ENCODE data around the gene CD93.

CD93 gene

DNA sequence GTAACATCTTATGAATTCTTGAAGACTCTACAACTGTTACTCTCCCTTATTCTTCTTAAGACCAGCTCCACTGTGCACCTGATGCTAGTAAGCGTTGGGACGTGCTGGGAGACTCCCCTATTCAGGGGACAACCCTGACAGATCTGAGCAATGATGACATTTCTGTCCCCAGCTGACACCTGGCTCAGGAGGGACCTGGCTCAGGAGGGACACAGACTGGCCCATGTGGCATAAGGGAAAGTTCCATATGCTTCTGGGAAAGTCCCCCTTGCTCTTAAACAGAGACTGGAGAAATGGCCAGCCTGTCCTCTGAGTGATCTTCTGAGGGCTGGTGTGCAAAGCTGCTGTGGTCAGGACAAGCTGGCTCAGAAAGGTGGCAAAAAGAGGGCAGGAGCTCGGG, 10.0 kb upstream of the CD93 start:
- Mint-ChIP-seq H3K9me3 (ENCODE audit: low read depth) (no peaks in the 10 kb centered on the region), H3K27me3 (no peaks in the 10 kb centered on the region), H3K4me3 (no peak overlapping the region), H3K4me1 (ENCODE audit: low read depth) (no peaks in the 10 kb centered on the region), H3K27ac (no peak overlapping the region), H3K36me3 (no peaks in the 10 kb centered on the region)

DNA sequence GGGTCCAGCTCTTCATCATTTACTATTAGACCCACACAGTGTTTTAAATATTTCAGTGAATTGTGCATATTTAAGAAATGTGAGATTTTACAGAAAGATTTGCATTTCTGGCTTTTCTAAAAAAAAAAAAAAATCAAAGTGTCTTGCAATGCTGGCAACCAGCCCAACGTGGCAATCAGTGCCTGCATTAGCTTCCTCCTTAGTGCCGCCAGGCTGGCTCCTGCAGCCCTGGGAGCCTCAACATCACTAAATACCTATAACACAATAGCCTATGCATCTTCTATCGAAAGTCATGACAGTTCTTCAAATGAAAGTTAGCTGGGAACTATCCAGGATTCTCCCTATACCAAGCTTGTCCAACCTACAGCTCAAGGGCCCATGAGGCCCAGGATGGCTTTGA, 9.4 kb upstream of the CD93 start:
- Mint-ChIP-seq H3K27me3 (no peaks in the 10 kb centered on the region), H3K27ac (no peak overlapping the region), H3K4me1 (ENCODE audit: low read depth) (no peaks in the 10 kb centered on the region), H3K4me3 (no peak overlapping the region), H3K9me3 (ENCODE audit: low read depth) (no peaks in the 10 kb centered on the region), H3K36me3 (no peaks in the 10 kb centered on the region)

DNA sequence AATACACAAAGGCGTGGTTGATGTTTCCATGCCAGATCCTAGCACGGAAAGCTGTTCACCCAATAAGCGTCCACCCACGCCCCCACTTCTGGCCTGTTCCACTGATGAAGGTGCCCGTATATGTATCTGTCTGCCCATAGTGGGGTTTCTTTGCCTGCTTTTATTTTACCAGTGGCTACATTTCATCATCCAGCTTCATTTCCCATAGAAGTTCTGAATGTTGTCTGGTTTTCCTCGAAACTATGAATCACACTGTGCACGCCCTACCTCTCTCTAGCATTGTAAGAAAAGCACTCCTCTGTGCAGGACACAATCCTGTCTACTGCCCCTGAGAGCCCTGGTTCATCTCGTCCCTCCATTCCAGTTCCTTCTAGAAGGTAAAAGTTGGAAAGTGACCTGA, 8.8 kb upstream of the CD93 start:
- Mint-ChIP-seq H3K27ac (no peak overlapping the region), H3K4me3 (no peak overlapping the region), H3K4me1 (ENCODE audit: low read depth) (no peaks in the 10 kb centered on the region), H3K36me3 (no peaks in the 10 kb centered on the region), H3K27me3 (no peaks in the 10 kb centered on the region), H3K9me3 (ENCODE audit: low read depth) (no peaks in the 10 kb centered on the region)

DNA sequence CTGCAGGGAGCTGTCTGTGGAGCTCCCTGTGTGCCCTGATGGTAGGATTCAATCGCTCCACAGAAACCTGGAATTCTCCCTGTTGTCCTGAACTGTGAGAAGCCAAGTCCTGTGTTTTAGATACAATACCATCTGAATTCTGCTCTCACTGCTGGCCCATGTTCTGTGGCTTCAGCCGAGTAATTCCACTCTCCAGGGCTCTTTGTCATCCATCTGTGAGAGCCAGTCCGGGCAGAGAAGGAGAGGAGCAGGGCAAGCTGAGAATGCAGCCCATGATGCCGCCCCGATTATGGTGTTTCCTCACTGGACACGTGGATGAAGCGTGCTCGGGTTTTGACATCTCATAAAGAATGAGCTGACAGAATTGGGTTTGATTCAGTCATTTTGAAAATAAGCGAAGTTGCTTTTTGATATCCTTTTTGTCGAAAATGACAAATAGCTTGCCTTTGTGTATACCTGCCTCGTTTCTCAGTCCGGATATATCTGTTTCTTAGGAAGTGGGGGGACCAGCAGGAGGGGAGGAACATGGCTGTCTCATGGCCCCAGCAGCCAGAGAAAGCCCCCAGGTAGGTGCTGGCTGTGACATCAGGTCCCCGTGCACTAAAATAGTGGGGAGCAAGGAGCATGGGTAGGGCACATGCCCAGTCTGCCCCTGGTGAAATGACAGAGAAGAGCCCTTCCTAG, 8.2 kb upstream of the CD93 start:
- no peak overlapping the region for H3K4me3 Mint-ChIP-seq
- H3K36me3 Mint-ChIP-seq: no peaks in the 10 kb centered on the region
- no peaks in the 10 kb centered on the region for H3K27me3 Mint-ChIP-seq
- no peaks in the 10 kb centered on the region for H3K4me1 Mint-ChIP-seq (ENCODE audit: low read depth)
- H3K27ac Mint-ChIP-seq: no peak overlapping the region
- H3K9me3 Mint-ChIP-seq (ENCODE audit: low read depth): no peaks in the 10 kb centered on the region

DNA sequence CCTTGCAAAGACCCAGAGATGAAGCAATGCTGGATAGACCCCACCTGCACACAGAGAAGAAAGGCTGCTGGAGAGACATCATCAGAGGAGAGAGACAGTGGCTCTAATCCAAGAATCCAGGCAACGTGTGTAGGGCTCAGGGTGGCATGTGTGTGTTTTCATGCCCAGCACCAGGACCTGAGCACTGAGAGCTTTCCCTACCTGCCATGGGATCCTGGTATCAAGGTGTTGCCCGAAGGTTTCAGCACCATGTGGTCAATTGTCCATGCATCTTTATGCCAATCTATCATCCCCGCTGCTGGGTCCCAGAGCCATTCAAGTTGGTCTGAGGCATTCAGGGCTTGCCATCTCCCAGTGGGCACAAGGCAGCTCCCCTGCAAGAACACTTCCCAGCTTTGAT, 7.5 kb upstream of the CD93 start:
- no peak overlapping the region for H3K27ac Mint-ChIP-seq
- H3K9me3 Mint-ChIP-seq (ENCODE audit: low read depth): no peaks in the 10 kb centered on the region
- no peak overlapping the region for H3K4me3 Mint-ChIP-seq
- no peaks in the 10 kb centered on the region for H3K4me1 Mint-ChIP-seq (ENCODE audit: low read depth)
- H3K27me3 Mint-ChIP-seq: no peaks in the 10 kb centered on the region
- H3K36me3 Mint-ChIP-seq: no peaks in the 10 kb centered on the region

DNA sequence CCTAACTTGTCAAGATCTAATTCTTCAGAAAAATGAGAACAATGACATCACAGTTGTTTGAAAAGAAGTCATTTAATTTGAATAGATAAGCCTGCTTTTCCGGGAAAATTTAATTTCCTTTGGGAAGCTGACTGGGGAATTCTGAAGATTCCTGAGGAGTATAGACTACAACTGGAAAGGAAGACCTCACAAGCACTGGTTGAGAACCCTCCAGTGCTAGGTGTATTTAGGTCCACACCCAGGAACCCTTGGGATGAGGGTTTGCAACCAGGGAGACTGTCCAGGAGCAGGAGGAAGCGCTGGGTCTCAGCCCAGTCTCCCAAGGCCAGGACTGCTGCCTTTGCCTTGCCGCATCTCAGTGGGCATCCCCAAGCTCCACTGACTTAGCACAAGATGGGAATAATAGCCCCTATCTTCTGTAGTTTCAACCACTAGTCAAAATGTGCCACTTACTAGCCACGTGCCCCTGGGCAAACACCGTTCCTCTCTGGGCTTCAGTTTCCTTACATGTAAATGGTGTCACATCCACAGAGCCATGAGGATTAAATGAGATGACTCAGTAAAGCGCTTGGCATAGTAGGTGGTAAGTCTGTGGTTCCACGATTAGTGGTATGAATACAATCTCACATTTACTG, 6.9 kb upstream of the CD93 start:
- Mint-ChIP-seq H3K36me3 (no peaks in the 10 kb centered on the region), H3K27ac (no peak overlapping the region), H3K9me3 (ENCODE audit: low read depth) (no peaks in the 10 kb centered on the region), H3K27me3 (no peaks in the 10 kb centered on the region), H3K4me3 (no peak overlapping the region), H3K4me1 (ENCODE audit: low read depth) (no peaks in the 10 kb centered on the region)

DNA sequence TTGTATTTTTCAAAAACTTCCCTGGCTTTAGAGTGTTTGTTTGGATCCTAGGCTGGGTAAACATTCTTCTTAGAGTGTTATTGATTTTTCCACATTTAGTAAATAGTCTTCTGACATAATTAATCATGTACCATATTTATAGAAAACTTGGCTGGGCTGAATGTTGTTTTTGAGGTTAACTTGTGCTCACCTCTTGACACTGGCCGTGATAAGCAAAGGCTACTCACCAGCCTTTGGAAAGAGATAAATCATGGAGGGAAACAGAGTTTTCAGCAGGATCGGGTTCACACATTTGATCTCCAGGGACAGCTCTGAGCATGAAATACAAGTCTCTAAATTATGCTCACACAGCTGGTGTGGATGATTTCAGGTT, 6.2 kb upstream of the CD93 start:
- H3K9me3 Mint-ChIP-seq (ENCODE audit: low read depth): no peaks in the 10 kb centered on the region
- no peaks in the 10 kb centered on the region for H3K4me1 Mint-ChIP-seq (ENCODE audit: low read depth)
- H3K36me3 Mint-ChIP-seq: no peaks in the 10 kb centered on the region
- no peak overlapping the region for H3K4me3 Mint-ChIP-seq
- H3K27ac Mint-ChIP-seq: no peak overlapping the region
- H3K27me3 Mint-ChIP-seq: no peaks in the 10 kb centered on the region

DNA sequence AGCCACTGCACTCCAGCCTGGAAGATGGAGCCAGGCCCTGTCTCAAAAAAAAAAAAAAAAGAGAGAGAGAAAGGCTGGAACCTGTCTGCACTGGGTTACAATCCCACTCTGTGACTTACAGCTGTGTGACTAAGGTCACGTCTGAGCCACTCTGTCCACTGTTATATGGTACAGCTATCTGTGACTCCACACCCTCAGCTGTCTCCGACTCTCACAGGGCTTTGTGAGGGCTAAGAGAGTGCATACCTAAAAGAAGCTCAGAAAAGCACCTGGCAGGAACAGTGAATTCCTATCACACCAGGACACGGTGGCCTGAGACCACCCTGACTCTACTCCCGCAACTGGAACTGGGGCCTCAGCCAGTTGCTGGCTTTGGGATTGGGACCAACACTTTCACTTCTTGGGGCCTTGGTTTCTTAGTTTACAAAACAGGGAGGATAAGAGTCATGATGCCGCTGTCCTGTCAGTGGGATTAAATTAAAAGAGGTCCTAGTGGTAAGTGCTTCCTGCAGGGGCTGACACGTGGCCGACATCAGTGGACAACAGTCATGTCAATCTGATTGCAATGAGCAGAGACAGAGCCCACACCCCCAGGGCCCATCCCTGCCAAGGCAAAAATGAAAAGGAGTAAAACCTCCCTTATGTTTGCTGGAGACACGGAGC, 5.7 kb upstream of the CD93 start:
- Mint-ChIP-seq H3K36me3 (no peaks in the 10 kb centered on the region), H3K9me3 (ENCODE audit: low read depth) (no peaks in the 10 kb centered on the region), H3K27me3 (no peaks in the 10 kb centered on the region), H3K27ac (no peak overlapping the region), H3K4me1 (ENCODE audit: low read depth) (no peaks in the 10 kb centered on the region), H3K4me3 (no peak overlapping the region)

DNA sequence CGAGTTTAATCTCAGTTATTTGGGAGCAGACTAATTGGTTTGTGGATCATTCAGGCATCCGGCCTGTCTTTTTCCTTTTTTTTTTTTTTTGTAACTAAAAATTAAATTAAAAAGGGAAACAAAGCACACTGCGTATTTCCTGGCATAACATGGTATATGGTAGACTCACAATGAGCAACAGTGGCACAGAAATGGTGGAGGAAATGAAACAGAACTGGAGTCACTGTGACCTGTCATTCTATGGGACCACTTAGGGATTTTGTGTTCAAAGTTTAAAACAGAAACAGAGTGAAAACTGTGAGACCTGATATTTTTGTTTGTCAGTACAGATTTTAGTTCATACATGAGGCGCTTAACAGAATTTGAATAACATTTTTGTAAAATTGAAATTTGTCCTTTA, 4.8 kb upstream of the CD93 start:
- Mint-ChIP-seq H3K27me3 (no peaks in the 10 kb centered on the region), H3K4me3 (no peak overlapping the region), H3K27ac (no peak overlapping the region), H3K9me3 (ENCODE audit: low read depth) (no peaks in the 10 kb centered on the region), H3K36me3 (no peaks in the 10 kb centered on the region), H3K4me1 (ENCODE audit: low read depth) (no peaks in the 10 kb centered on the region)

DNA sequence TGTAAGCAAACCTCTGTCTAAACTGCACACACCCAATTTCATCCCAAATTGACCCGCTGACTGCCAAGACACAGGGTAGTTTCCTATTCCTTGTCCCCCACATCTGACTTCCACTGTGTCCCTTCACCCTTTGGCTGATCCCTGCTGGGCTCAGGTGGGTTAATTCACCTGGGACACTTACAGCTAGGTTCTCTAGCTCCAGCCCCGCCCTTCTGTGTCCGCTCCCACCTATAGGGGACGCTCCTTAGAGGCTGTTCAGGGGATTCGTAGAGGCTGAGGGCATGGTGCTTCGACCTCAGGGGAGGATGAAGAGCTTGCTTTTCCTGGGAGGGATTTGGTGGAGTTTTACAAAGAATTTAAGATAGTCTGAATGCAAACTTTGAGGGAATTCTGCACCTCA, 4.0 kb upstream of the CD93 start:
- Mint-ChIP-seq H3K27ac (no peak overlapping the region), H3K9me3 (ENCODE audit: low read depth) (no peaks in the 10 kb centered on the region), H3K36me3 (no peaks in the 10 kb centered on the region), H3K27me3 (no peaks in the 10 kb centered on the region), H3K4me1 (ENCODE audit: low read depth) (no peaks in the 10 kb centered on the region), H3K4me3 (no peak overlapping the region)

DNA sequence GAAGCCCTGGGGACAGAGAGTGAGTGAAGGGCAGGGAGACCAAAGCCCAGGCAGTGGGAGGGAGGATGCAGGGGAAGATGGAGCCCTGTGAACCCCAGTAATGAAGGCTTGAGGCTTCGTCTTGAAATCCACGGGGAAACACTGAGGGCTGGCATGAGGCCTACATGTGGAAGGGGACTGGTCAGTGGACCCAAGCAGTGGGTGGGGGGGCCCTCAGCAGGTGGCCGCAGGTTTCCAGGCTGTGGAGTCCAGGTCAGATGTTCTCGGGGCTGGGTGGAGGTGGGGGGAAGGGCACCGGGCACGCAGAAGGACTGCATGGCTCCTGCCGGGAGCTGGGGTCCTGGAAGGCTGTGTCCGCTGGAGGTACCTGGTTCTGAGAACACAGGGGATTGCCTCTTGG, 2.7 kb upstream of the CD93 start:
- no peaks in the 10 kb centered on the region for H3K27me3 Mint-ChIP-seq
- H3K36me3 Mint-ChIP-seq: no peaks in the 10 kb centered on the region
- H3K9me3 Mint-ChIP-seq (ENCODE audit: low read depth): no peaks in the 10 kb centered on the region
- no peak overlapping the region for H3K27ac Mint-ChIP-seq
- H3K4me1 Mint-ChIP-seq (ENCODE audit: low read depth): no peaks in the 10 kb centered on the region
- H3K4me3 Mint-ChIP-seq: no peak overlapping the region

DNA sequence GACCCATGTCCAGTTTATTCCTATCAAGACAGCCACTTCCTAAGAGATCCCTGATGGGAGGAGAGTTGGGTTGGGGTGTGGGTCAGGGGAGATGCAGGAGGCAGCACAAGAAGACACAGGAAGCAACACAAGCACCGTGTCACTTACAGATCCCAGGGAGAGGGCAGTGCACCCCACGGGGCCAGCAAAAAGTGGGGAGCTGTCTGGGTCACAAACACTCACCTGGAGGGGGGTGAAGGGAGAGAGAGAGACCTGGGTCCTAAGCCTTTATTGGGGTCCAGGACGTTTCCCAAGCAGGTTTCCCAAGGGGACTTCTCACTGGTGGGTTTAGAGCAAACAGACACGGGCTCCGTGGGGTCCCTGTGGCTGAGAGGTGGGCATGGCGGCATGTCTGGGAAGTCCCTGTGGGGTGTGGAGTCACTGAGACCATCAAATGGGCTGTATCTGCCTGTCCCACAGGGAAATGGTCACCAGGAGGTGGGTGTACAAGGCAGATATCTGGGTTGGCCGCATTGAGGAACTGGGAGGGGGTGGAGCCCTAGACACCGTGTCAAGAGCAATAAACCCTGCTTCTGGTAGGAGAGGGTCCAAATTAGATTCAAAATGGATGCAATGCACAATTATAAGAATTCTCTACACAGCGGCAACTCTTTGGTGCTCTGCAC, 1.6 kb upstream of the CD93 start:
- H3K4me3 Mint-ChIP-seq: no peak overlapping the region
- H3K27me3 Mint-ChIP-seq: no peaks in the 10 kb centered on the region
- H3K4me1 Mint-ChIP-seq (ENCODE audit: low read depth): no peaks in the 10 kb centered on the region
- no peaks in the 10 kb centered on the region for H3K9me3 Mint-ChIP-seq (ENCODE audit: low read depth)
- no peaks in the 10 kb centered on the region for H3K36me3 Mint-ChIP-seq
- no peak overlapping the region for H3K27ac Mint-ChIP-seq

DNA sequence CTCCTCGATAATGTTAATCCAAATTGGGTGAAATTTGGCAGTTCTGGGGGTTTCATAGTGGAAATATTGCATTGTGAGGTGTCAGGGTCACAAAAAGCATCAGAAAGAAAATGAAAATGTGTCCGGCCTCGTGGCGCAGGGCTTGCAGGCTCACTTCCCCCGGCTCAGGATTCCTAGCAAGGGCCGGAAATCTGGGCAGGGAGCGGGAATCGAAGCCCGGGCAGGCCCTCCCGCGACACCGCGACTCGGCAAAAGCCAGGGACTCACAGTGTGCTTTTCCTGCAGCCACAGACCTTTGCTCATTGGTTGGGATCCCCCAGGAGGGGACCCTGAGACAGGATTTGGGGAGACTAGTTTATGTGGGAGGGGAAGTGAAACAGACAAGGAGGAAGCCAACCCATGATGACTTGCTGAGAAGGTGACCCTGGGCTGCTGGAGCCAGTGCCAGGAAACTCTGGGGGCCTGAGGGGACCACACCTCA, 847 bp upstream of the CD93 start:
- Mint-ChIP-seq H3K36me3 (no peaks in the 10 kb centered on the region), H3K4me1 (ENCODE audit: low read depth) (no peaks in the 10 kb centered on the region), H3K27ac (no peak overlapping the region), H3K9me3 (ENCODE audit: low read depth) (no peaks in the 10 kb centered on the region), H3K27me3 (no peaks in the 10 kb centered on the region), H3K4me3 (no peak overlapping the region)

DNA sequence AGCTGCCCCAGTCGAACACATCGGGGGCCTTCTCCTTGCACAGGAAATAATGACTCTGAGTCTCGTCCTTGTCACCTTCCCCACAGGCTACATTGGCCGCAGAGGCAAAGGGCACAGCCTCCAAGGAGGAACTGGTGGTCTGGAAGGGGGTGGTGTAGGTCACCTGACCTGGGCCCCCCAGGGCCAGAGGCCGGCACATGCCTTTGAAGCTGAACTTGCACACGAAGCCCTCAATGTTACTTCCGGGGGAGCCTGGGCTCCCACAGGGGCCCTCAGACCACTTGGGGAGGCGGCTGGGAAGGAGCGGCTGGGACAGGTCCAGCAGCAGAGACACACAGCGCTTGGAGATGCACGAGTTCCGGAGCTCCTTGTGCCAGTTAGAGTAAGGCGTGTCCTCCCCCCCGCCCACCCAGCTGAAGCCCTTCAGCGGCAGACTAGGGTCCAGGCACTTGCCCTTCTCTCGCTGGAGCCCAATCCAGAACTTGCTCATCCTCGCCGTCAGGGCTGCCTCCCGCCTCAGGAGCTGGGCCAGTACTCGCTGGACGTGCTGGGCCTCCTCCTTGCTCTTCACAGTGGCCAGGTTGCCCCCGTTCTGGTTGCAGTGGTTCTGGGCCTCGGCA, 578 bp downstream of the CD93 start:
- Mint-ChIP-seq H3K27me3 (no peaks in the 10 kb centered on the region), H3K4me1 (ENCODE audit: low read depth) (no peaks in the 10 kb centered on the region), H3K4me3 (no peak overlapping the region), H3K27ac (no peak overlapping the region), H3K9me3 (ENCODE audit: low read depth) (no peaks in the 10 kb centered on the region), H3K36me3 (no peaks in the 10 kb centered on the region)

DNA sequence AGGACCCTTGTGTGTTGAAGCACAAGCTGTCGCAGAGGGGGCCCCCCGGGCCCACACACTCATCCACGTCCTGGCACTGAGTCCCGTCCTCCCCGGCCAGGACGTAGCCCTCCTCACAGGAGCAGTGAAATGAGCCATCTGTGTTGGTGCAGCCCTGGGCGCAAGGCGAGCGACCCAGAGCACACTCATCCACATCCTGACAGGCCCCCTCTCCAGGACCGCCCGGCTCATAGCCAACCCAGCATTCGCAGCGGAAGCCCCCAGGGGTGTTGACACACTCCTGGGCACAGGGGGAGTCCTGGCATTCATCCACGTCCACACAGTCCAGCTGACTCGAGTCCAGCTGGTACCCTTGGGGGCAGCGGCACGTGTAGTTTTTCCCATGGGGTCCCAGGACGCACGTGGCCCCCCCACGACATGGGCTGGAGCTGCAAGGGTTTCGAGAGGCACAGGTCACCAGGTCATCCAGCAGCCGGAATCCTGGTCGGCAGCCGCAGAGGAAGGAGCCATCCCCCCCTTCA, 1.2 kb downstream of the CD93 start:
- H3K36me3 Mint-ChIP-seq: no peaks in the 10 kb centered on the region
- no peaks in the 10 kb centered on the region for H3K4me1 Mint-ChIP-seq (ENCODE audit: low read depth)
- no peak overlapping the region for H3K4me3 Mint-ChIP-seq
- no peak overlapping the region for H3K27ac Mint-ChIP-seq
- H3K27me3 Mint-ChIP-seq: no peaks in the 10 kb centered on the region
- H3K9me3 Mint-ChIP-seq (ENCODE audit: low read depth): no peaks in the 10 kb centered on the region

All from activated naive CD8-positive, alpha-beta T cell (primary cell).